ENCODE measurements around the gene DCLK1. TPM values are rescaled to one million over a fixed set of nuclear protein-coding genes. Genes with fewer than 3 reads are reported as not detected.

Gene DCLK1
- total and polyA plus RNA-seq, 4 donors, result 0.04 to 0.56 (median 0.20) TPM

- Histone ChIP-seq H3K4me1 (ENCODE audit: control insufficient read depth in 4 of 4, insufficient read depth in 4 of 4, low read length in 3 of 4) (peaks cover 0 to 7% (median 4%) of the 10 kb centered on the region in 4 donors), H3K36me3 (ENCODE audit: control insufficient read depth in 4 of 4, insufficient read depth in 3 of 4, low read depth in 1 of 4, low read length in 3 of 4) (no peaks in the 10 kb centered on the region), H3K9me3 (ENCODE audit: control insufficient read depth in 4 of 4, low read length in 3 of 4) (no peaks in the 10 kb centered on the region), H3K9ac (ENCODE audit: low read depth in 1 of 2, low read length in 2 of 2) (no peak overlapping the region), H3K27me3 (ENCODE audit: control insufficient read depth in 4 of 4, insufficient read depth in 4 of 4, low read length in 3 of 4) (no peaks in the 10 kb centered on the region), H3K27ac (ENCODE audit: low read depth in 1 of 2, low read length in 2 of 2) (no peak overlapping the region), H3K4me3 (ENCODE audit: low read depth in 1 of 3, low read length in 3 of 3) (no peak overlapping the region)
- 84% methylated on average over 5 of the region's 5 CpGs for WGBS
- TF ChIP-seq YY1 (IDR thresholded peaks at IDR 0.05), result no peak
- TF ChIP-seq RAD21 (IDR thresholded peaks at IDR 0.05), result peak; percentile 44 to 58
- DNase-seq (ENCODE audit: low spot score), result no peak
Measured at GRCh38 chr13:35961461-35962220, 169.5 kb downstream of the DCLK1 start.

GRCh38 chr13:35961002-35961401, 170.2 kb downstream of the DCLK1 start:
- Histone ChIP-seq H3K9ac (ENCODE audit: low read depth in 1 of 2, low read length in 2 of 2) (no peak overlapping the region), H3K27me3 (ENCODE audit: control insufficient read depth in 4 of 4, insufficient read depth in 4 of 4, low read length in 3 of 4) (no peaks in the 10 kb centered on the region), H3K36me3 (ENCODE audit: control insufficient read depth in 4 of 4, insufficient read depth in 3 of 4, low read depth in 1 of 4, low read length in 3 of 4) (no peaks in the 10 kb centered on the region), H3K4me3 (ENCODE audit: low read depth in 1 of 3, low read length in 3 of 3) (no peak overlapping the region), H3K27ac (ENCODE audit: low read depth in 1 of 2, low read length in 2 of 2) (no peak overlapping the region), H3K9me3 (ENCODE audit: control insufficient read depth in 4 of 4, low read length in 3 of 4) (no peaks in the 10 kb centered on the region), H3K4me1 (ENCODE audit: control insufficient read depth in 4 of 4, insufficient read depth in 4 of 4, low read length in 3 of 4) (peaks cover 0 to 7% (median 4%) of the 10 kb centered on the region in 4 donors)
- no peak for TF ChIP-seq TAF1 (conservative IDR thresholded peaks at IDR 0.05)
- TF ChIP-seq SP1 (IDR thresholded peaks at IDR 0.05), result no peak
- TF ChIP-seq GABPA (IDR thresholded peaks at IDR 0.05 in 1 of 2, conservative IDR thresholded peaks at IDR 0.05 in 1 of 2), result no peak
- no peak for TF ChIP-seq RXRA (IDR thresholded peaks at IDR 0.05)
- TF ChIP-seq ZBTB33 (IDR thresholded peaks at IDR 0.05), result no peak
- TF ChIP-seq RAD21 (IDR thresholded peaks at IDR 0.05), result no peak
- no peak for TF ChIP-seq HNF4G (IDR thresholded peaks at IDR 0.05)
- TF ChIP-seq CTCF (IDR thresholded peaks at IDR 0.05; ENCODE audit: low read depth, low read length, missing input control), result no peak
- no peak for TF ChIP-seq NR2F2 (IDR thresholded peaks at IDR 0.05)
- no peak for TF ChIP-seq EGR1 (IDR thresholded peaks at IDR 0.05; ENCODE audit: low read depth in 2 of 2)
- no peak for TF ChIP-seq MAX (IDR thresholded peaks at IDR 0.05)
- TF ChIP-seq FOXA2 (IDR thresholded peaks at IDR 0.05), result no peak
- no peak for TF ChIP-seq JUND (IDR thresholded peaks at IDR 0.05)
- TF ChIP-seq ATF3 (IDR thresholded peaks at IDR 0.05), result no peak
- no peak for TF ChIP-seq REST (IDR thresholded peaks at IDR 0.05)
- TF ChIP-seq FOXA1 (IDR thresholded peaks at IDR 0.05), result no peak
- no peak for TF ChIP-seq HNF4A (conservative IDR thresholded peaks at IDR 0.05)
- TF ChIP-seq YY1 (IDR thresholded peaks at IDR 0.05), result no peak
- DNase-seq (ENCODE audit: low spot score), result no peak
